ENCODE data around the gene IFI16. TPM values are rescaled to one million over a fixed set of nuclear protein-coding genes. Genes with fewer than 3 reads are reported as not detected.

The IFI16 gene
- total RNA-seq, 1 experiment from 2014 or later = 2.9 TPM

DNA sequence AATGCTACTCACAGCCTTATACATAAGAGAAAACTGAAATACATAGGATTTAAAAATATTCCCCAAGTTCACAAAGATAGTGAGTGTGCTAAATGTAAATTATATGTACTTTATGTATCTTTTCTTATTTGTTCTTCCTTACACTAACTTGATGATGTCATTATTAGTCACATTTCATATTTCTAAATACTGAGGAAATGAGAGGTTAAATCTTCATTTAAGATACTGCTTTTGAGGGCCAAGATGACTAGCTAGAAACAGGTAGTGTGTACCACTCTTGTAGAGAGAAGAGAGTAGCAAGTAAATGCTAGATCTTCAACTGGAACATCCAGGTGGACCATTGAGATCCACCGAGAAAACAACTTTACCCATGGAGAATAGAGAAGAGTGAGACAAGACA is 48.5 kb upstream of the IFI16 start:
- no peak overlapping the region for H3K18ac ChIP-seq (ENCODE audit: insufficient read length, low read depth, low read length)
- H4K5ac ChIP-seq (ENCODE audit: insufficient read length, low read depth, low read length) = no peak overlapping the region
- no peak overlapping the region for H3K56ac ChIP-seq (ENCODE audit: insufficient read length, low read depth, low read length)
- no peak for DNase-seq
- no peak overlapping the region for H2BK12ac ChIP-seq (ENCODE audit: insufficient read length, low read depth, low read length)
- no peak overlapping the region for H2AFZ ChIP-seq (ENCODE audit: low read length)
- H2AK5ac ChIP-seq (ENCODE audit: insufficient read length, low read length) = no peak overlapping the region
- no peaks in the 10 kb centered on the region for H3K23me2 ChIP-seq (ENCODE audit: insufficient read length, low read depth, low read length, poor library complexity, severe bottlenecking)
- no peak overlapping the region for H4K8ac ChIP-seq (replicated peaks; ENCODE audit: insufficient read length, low read depth, low read length)
- no peak overlapping the region for H4K91ac ChIP-seq (ENCODE audit: insufficient read length, low read depth, low read length)
- no peak overlapping the region for H2BK5ac ChIP-seq (ENCODE audit: insufficient read length, low read length)
- H4K20me1 ChIP-seq (ENCODE audit: control insufficient read depth, insufficient read depth, insufficient read length) = no peaks in the 10 kb centered on the region
- no peak overlapping the region for H2BK20ac ChIP-seq (ENCODE audit: low read depth, low read length, poor library complexity, severe bottlenecking)
- no peaks in the 10 kb centered on the region for H3K79me1 ChIP-seq (ENCODE audit: insufficient read depth, low read depth, low read length, poor library complexity, severe bottlenecking)
- no peak overlapping the region for H3K4ac ChIP-seq (ENCODE audit: low read depth, low read length)
- H2BK15ac ChIP-seq (ENCODE audit: low read depth, low read length) = no peak overlapping the region
- no peak overlapping the region for H3K23ac ChIP-seq (ENCODE audit: insufficient read length, low read depth, low read length)
- no peak overlapping the region for H3K27ac ChIP-seq (ENCODE audit: insufficient read length, low read depth, low read length)
- Mint-ChIP-seq H3K27ac (no peak overlapping the region), H3K4me1 (no peaks in the 10 kb centered on the region), H3K36me3 (ENCODE audit: insufficient read depth in 1 of 3, low read depth in 3 of 3) (no peaks in the 10 kb centered on the region), H3K9me3 (no peaks in the 10 kb centered on the region; a peak in 1 of 5 replicates), H3K27me3 (ENCODE audit: low read depth) (no peaks in the 10 kb centered on the region; the same call in 1 of the 2 replicates), H3K4me3 (no peak overlapping the region)
- no peaks in the 10 kb centered on the region for H3K4me1 ChIP-seq (ENCODE audit: insufficient read depth, low read length)
- no peak overlapping the region for H3T11ph ChIP-seq (ENCODE audit: low read length)
- no peak overlapping the region for H3K4me2 ChIP-seq (ENCODE audit: insufficient read depth, insufficient read length, low read length)
- H3K14ac ChIP-seq (ENCODE audit: insufficient read depth, low read length) = no peak overlapping the region; the same call in 1 of the 2 replicates
- H3K9me3 ChIP-seq (ENCODE audit: control insufficient read depth, low read depth, low read length) = no peaks in the 10 kb centered on the region
- H3K9ac ChIP-seq (ENCODE audit: extremely low read depth, insufficient read length, low read length) = no peak overlapping the region
- TF ChIP-seq, protein P1, sequence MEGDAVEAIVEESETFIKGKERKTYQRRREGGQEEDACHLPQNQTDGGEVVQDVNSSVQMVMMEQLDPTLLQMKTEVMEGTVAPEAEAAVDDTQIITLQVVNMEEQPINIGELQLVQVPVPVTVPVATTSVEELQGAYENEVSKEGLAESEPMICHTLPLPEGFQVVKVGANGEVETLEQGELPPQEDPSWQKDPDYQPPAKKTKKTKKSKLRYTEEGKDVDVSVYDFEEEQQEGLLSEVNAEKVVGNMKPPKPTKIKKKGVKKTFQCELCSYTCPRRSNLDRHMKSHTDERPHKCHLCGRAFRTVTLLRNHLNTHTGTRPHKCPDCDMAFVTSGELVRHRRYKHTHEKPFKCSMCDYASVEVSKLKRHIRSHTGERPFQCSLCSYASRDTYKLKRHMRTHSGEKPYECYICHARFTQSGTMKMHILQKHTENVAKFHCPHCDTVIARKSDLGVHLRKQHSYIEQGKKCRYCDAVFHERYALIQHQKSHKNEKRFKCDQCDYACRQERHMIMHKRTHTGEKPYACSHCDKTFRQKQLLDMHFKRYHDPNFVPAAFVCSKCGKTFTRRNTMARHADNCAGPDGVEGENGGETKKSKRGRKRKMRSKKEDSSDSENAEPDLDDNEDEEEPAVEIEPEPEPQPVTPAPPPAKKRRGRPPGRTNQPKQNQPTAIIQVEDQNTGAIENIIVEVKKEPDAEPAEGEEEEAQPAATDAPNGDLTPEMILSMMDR (conservative IDR thresholded peaks at IDR 0.05) = no peak
- H3K27me3 ChIP-seq (ENCODE audit: insufficient read depth, low read length) = no peaks in the 10 kb centered on the region
- no peaks in the 10 kb centered on the region for H3K79me2 ChIP-seq (ENCODE audit: insufficient read depth, low read length)
- no peak overlapping the region for H2BK120ac ChIP-seq (ENCODE audit: low read depth, low read length, poor library complexity, severe bottlenecking)
- no CpG with 5 or more reads among the region's 1 CpG for WGBS (ENCODE audit: extremely low coverage, insufficient read length, low lambda C conversion rate)
